ENCODE results near the gene SLC6A9.

Gene SLC6A9

DNA sequence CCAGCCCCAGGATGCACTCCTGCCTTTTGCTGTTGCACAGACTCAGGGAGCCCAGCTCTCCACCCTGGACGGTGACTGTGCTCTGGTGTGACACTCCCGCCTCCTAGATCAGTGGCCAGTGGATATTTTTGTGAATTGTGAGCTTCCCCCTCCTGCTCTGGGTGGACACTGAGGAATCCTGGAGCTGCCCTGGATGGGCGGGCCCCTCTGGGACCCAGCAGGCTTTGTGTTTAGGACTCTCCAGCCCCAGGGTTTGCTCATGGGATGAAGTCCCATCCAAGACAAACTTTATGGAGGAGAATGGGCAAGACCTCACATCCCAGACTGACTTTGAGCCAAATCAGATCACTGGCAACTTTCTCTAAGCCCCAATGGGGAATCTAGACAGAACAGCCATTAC, 16.1 kb downstream of the SLC6A9 start:
- Histone ChIP-seq H3K4me1 (ENCODE audit: control insufficient read depth, insufficient read depth, low read length) (peaks cover 2% of the 10 kb centered on the region), H3K27me3 (ENCODE audit: control insufficient read depth in 1 of 2, insufficient read depth in 2 of 2, low read length in 2 of 2) (no peaks in the 10 kb centered on the region), H3K4me3 (ENCODE audit: low read length in 2 of 2) (no peak overlapping the region), H3K9me3 (ENCODE audit: control insufficient read depth in 2 of 2, low read length in 2 of 2) (no peaks in the 10 kb centered on the region), H3K9ac (ENCODE audit: low read length in 2 of 2) (no peak overlapping the region), H3K27ac (ENCODE audit: low read length) (no peak overlapping the region), H3K36me3 (ENCODE audit: control insufficient read depth in 2 of 2, insufficient read depth in 2 of 2, low read length in 2 of 2) (no peaks in the 10 kb centered on the region)

DNA sequence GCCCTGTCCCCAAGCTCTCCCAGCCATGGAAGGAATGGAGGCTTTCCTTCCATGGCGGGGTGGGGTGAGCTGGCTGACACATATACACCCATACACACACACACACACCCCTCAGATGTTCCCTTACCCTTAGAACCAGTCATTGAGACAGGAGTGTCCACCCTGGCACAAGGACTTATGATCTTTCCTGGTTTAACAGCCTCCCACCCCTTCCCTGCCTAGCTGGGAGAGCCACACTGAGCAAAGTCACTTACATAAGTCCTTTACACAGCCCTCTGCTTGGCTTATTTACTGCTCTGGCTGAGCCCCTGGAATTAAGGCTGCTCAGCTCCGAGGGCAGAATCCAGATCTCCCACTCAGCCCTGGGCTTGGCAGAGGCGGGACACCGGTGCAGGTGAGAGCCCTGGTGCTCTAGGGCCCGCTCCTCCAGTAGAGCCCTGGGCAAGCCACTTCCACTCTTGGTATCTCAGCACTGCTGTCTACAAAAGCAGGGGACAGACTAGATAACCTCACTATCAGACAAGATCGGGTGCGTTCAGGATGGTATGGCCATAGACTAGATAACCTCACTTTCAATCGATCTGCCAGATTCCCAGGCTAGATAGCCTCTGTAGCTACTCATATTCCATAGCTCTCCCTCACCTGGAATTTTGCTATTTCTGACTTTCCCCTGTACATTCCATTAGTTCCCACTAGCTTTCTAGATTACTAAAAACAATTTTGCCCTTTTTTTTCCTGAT, 16.7 kb downstream of the SLC6A9 start:
- Histone ChIP-seq H3K27me3 (ENCODE audit: control insufficient read depth in 1 of 2, insufficient read depth in 2 of 2, low read length in 2 of 2) (no peaks in the 10 kb centered on the region), H3K4me3 (ENCODE audit: low read length in 2 of 2) (no peak overlapping the region), H3K4me1 (ENCODE audit: control insufficient read depth, insufficient read depth, low read length) (peaks cover 2% of the 10 kb centered on the region), H3K9ac (ENCODE audit: low read length in 2 of 2) (no peak overlapping the region), H3K27ac (ENCODE audit: low read length) (no peak overlapping the region), H3K36me3 (ENCODE audit: control insufficient read depth in 2 of 2, insufficient read depth in 2 of 2, low read length in 2 of 2) (no peaks in the 10 kb centered on the region), H3K9me3 (ENCODE audit: control insufficient read depth in 2 of 2, low read length in 2 of 2) (no peaks in the 10 kb centered on the region)

DNA sequence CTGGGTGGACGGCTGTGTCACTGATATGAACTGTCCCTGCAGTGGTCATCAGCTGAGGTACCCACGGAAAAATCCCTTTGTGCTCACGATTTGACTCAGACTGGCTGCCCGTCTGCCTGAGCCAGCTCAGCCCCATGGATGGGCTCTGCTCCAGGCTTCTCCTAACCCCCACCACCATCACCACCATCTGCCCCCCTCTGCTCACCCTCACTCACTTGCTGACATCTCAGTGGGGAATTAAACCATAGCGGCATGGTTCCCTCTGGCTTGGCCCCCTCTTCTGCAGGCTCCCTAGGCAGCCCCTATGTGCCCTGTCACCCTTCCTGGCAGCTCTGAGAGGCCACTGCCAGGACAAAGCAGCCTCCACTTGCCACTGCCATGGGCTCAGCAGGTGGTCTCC, 17.3 kb downstream of the SLC6A9 start:
- no peak overlapping the region for H3K27ac ChIP-seq (ENCODE audit: low read length)
- H3K4me1 ChIP-seq (ENCODE audit: control insufficient read depth, insufficient read depth, low read length): peaks cover 2% of the 10 kb centered on the region
- H3K9ac ChIP-seq (ENCODE audit: low read length in 2 of 2): no peak overlapping the region
- H3K4me3 ChIP-seq (ENCODE audit: low read length in 2 of 2): no peak overlapping the region
- no peaks in the 10 kb centered on the region for H3K36me3 ChIP-seq (ENCODE audit: control insufficient read depth in 2 of 2, insufficient read depth in 2 of 2, low read length in 2 of 2)
- H3K9me3 ChIP-seq (ENCODE audit: control insufficient read depth in 2 of 2, low read length in 2 of 2): no peaks in the 10 kb centered on the region
- H3K27me3 ChIP-seq (ENCODE audit: control insufficient read depth in 1 of 2, insufficient read depth in 2 of 2, low read length in 2 of 2): no peaks in the 10 kb centered on the region

DNA sequence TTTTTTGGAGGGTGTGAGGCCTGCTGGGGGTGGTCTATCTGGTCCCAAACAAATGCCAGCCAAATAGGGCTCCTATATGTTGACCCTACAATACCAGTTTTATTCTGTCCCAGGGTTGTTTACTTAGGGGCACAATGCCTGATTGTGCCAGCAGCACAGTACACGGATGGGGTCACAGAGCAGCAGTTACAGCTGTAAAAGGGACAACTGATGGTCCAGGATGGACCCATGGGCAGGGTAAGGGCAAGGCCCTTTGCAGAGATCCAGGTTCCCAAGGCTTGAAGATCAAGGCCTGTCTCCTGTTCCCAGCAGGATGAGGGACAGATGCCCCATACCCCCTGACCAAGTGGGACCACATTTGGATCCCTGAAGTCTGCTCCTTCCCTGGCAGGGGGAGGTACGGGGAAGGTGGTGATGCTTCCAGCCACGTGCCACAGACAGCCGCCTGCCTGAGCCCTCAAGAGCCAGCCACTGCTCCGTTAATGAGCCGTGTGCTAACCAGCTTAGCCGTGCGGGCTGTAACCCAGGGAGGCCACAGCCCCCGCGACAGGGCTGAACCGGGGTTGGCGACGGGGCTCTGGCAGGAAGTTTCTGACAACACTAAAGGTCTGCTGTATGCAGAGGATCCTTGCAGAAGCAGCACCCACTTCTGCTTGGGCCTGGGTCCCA, 18.2 kb downstream of the SLC6A9 start:
- H3K4me3 ChIP-seq (ENCODE audit: low read length in 2 of 2): no peak overlapping the region
- no peaks in the 10 kb centered on the region for H3K9me3 ChIP-seq (ENCODE audit: control insufficient read depth in 2 of 2, low read length in 2 of 2)
- no peaks in the 10 kb centered on the region for H3K36me3 ChIP-seq (ENCODE audit: control insufficient read depth in 2 of 2, insufficient read depth in 2 of 2, low read length in 2 of 2)
- H3K9ac ChIP-seq (ENCODE audit: low read length in 2 of 2): no peak overlapping the region
- H3K27ac ChIP-seq (ENCODE audit: low read length): no peak overlapping the region
- peaks cover 2% of the 10 kb centered on the region for H3K4me1 ChIP-seq (ENCODE audit: control insufficient read depth, insufficient read depth, low read length)
- no peaks in the 10 kb centered on the region for H3K27me3 ChIP-seq (ENCODE audit: control insufficient read depth in 1 of 2, insufficient read depth in 2 of 2, low read length in 2 of 2)

DNA sequence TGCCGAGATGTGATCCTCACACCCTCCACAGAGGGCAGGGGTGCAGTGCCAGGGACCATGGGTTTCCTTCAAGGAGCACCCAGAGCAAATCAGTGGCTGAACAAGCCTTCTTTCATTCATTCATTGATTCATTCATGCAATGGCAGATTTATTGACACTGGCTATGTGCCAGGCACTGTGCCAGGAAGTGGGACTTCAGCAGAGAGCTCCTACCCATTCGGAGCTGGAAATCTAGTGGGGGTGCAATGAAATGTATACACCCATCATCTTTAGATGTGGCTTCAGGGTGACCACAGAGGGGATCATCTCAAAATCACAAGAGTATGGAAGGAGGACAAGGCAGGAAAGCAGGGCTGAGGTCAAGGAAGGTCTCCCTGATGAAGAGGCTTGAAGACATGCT, 18.9 kb downstream of the SLC6A9 start:
- Histone ChIP-seq H3K36me3 (ENCODE audit: control insufficient read depth in 2 of 2, insufficient read depth in 2 of 2, low read length in 2 of 2) (no peaks in the 10 kb centered on the region), H3K9ac (ENCODE audit: low read length in 2 of 2) (no peak overlapping the region), H3K9me3 (ENCODE audit: control insufficient read depth in 2 of 2, low read length in 2 of 2) (no peaks in the 10 kb centered on the region), H3K27me3 (ENCODE audit: control insufficient read depth in 1 of 2, insufficient read depth in 2 of 2, low read length in 2 of 2) (no peaks in the 10 kb centered on the region), H3K4me1 (ENCODE audit: control insufficient read depth, insufficient read depth, low read length) (peaks cover 2% of the 10 kb centered on the region), H3K4me3 (ENCODE audit: low read length in 2 of 2) (no peak overlapping the region), H3K27ac (ENCODE audit: low read length) (no peak overlapping the region)

DNA sequence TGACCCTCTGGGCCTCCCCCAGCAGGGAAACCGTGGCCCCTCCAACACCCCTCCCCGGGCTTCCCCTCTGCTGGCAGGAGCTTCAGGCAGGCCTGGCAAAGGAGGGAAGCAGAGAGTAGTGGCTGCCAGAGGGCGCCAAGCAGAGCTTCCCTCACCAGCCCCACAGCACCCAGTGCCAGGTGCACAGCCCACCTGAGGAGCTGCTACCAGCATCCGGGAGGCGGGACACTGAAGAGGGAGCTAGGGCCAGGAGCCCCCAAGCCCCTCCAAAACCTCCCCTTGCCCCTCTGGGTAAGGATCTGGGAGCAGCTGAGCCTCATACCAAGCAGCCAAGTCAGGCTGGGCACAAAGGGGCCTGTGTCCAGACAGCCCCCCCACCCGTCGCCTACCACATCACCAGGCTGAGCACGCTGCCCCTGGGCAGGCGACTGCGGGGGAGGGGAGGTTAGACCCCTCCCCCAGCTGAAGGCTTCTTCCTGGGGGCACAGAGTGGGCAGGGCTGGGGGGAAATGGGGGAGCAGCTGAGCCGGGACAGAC, 20.3 kb downstream of the SLC6A9 start:
- H3K27me3 ChIP-seq (ENCODE audit: control insufficient read depth in 1 of 2, insufficient read depth in 2 of 2, low read length in 2 of 2): no peaks in the 10 kb centered on the region
- no peaks in the 10 kb centered on the region for H3K9me3 ChIP-seq (ENCODE audit: control insufficient read depth in 2 of 2, low read length in 2 of 2)
- no peak overlapping the region for H3K27ac ChIP-seq (ENCODE audit: low read length)
- H3K4me1 ChIP-seq (ENCODE audit: control insufficient read depth, insufficient read depth, low read length): peaks cover 2% of the 10 kb centered on the region
- no peak overlapping the region for H3K4me3 ChIP-seq (ENCODE audit: low read length in 2 of 2)
- H3K9ac ChIP-seq (ENCODE audit: low read length in 2 of 2): no peak overlapping the region
- H3K36me3 ChIP-seq (ENCODE audit: control insufficient read depth in 2 of 2, insufficient read depth in 2 of 2, low read length in 2 of 2): no peaks in the 10 kb centered on the region

DNA sequence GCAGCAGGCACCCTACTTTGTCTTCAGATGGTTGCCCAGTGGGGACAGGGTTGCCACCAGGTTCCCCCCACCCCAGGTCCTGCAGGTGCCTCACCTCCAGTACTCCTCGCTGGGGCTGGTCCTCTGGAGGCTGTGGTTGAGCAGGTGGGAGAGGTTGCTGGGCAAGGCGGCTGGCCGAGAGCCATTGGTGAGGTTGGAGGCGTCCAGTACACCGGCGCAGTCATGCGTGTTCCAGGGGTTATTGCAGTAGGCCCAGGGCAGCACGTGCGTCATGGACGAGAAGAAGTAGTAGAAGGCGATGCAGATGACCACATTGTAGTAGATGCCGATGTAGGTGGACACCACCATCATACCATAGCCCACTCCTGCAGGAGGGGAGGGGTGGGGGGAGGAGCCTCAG, 23.0 kb downstream of the SLC6A9 start:
- Histone ChIP-seq H3K27ac (ENCODE audit: low read length) (no peak overlapping the region), H3K9ac (ENCODE audit: low read length in 2 of 2) (no peak overlapping the region), H3K4me1 (ENCODE audit: control insufficient read depth, insufficient read depth, low read length) (peaks cover 6% of the 10 kb centered on the region), H3K27me3 (ENCODE audit: control insufficient read depth in 1 of 2, insufficient read depth in 2 of 2, low read length in 2 of 2) (no peaks in the 10 kb centered on the region), H3K36me3 (ENCODE audit: control insufficient read depth in 2 of 2, insufficient read depth in 2 of 2, low read length in 2 of 2) (no peaks in the 10 kb centered on the region), H3K9me3 (ENCODE audit: control insufficient read depth in 2 of 2, low read length in 2 of 2) (no peaks in the 10 kb centered on the region), H3K4me3 (ENCODE audit: low read length in 2 of 2) (no peak overlapping the region)

DNA sequence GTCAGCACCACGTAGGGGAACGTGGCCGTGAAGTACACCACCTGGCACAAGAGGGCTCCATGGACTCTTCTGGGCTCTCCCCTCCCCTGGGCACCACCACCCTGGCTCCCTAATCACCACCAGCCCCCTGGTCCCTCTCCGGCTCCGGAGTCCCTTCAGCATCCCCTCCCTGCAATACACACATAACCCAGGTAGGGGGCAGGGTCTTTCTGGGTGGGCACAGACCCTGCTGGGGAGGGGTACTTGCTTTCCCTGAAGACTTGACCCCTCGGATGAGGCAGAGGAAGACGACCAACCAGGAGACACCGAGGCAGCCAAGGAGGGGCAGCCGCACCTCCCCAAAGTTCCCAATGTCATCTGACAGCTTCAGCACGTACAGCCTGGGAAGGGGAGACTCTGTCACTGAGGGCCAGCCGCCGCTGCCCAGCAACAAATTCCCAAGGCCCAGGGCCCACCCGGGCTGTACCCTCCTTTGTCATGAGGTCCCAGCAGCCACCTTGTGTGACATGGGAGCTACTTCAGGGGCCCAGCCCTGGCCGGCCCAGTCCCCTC, 28.6 kb downstream of the SLC6A9 start:
- Histone ChIP-seq H3K4me3 (ENCODE audit: low read length in 2 of 2) (no peak overlapping the region), H3K27me3 (ENCODE audit: control insufficient read depth in 1 of 2, insufficient read depth in 2 of 2, low read length in 2 of 2) (no peaks in the 10 kb centered on the region), H3K4me1 (ENCODE audit: control insufficient read depth, insufficient read depth, low read length) (peaks cover 5% of the 10 kb centered on the region), H3K9ac (ENCODE audit: low read length in 2 of 2) (no peak overlapping the region), H3K27ac (ENCODE audit: low read length) (no peak overlapping the region), H3K9me3 (ENCODE audit: control insufficient read depth in 2 of 2, low read length in 2 of 2) (no peaks in the 10 kb centered on the region), H3K36me3 (ENCODE audit: control insufficient read depth in 2 of 2, insufficient read depth in 2 of 2, low read length in 2 of 2) (peaks cover 7 to 9% of the 10 kb centered on the region in 2 donors)

DNA sequence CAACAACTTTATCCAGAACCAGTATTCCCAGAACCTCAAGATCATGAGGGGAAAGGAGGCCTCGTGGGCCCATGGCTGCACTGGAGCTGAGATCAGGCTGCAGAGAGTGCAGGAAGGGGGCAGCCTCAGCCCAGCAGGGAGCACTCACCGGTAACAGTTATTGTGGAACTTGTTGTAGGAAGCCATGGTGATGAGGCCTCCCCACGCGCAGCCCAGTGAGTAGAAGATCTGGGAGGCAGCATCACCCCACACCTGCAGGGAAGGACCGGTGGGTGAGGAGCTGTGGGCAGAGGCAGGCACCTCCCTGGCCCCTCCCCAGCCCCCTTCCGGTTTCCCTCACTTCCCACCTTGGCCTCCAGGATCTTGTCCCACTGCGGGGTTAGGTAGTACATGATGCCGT, 29.1 kb downstream of the SLC6A9 start:
- no peaks in the 10 kb centered on the region for H3K27me3 ChIP-seq (ENCODE audit: control insufficient read depth in 1 of 2, insufficient read depth in 2 of 2, low read length in 2 of 2)
- no peak overlapping the region for H3K9ac ChIP-seq (ENCODE audit: low read length in 2 of 2)
- H3K9me3 ChIP-seq (ENCODE audit: control insufficient read depth in 2 of 2, low read length in 2 of 2): no peaks in the 10 kb centered on the region
- peaks cover 7 to 9% of the 10 kb centered on the region in 2 donors for H3K36me3 ChIP-seq (ENCODE audit: control insufficient read depth in 2 of 2, insufficient read depth in 2 of 2, low read length in 2 of 2)
- H3K4me3 ChIP-seq (ENCODE audit: low read length in 2 of 2): no peak overlapping the region
- H3K27ac ChIP-seq (ENCODE audit: low read length): no peak overlapping the region
- peaks cover 5% of the 10 kb centered on the region for H3K4me1 ChIP-seq (ENCODE audit: control insufficient read depth, insufficient read depth, low read length)

DNA sequence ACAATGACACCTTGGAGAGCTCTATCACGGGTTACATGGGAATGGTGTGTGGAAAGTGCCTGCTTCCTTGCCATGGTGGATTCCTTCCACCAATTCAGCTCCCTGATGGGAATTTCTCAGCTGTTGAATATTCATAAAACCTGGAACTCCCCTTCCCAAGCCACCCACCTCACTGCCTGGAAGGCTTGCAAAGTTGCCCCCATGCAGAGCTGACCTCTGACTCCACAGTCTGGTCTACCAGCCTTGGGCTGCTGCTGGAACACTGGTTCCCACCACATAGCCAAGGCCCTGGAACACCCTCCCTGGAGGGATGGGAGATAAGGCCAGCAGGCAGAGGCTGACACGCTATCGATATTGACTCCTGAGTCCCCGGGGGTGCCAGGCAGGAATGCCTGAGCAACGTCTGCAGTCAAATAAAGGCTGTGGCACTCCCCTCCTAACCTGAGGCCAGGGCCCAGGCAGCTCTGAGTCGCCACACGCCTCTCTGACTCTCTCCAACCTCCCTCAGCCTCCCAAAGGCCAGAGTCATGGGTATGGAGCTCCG, 31.1 kb downstream of the SLC6A9 start:
- H3K27ac ChIP-seq (ENCODE audit: low read length): no peak overlapping the region

More for the DNA sequence above, 31.1 kb downstream of the SLC6A9 start:
- Histone ChIP-seq H3K9me3 (ENCODE audit: control insufficient read depth in 2 of 2, low read length in 2 of 2) (no peaks in the 10 kb centered on the region), H3K27me3 (ENCODE audit: control insufficient read depth in 1 of 2, insufficient read depth in 2 of 2, low read length in 2 of 2) (no peaks in the 10 kb centered on the region), H3K36me3 (ENCODE audit: control insufficient read depth in 2 of 2, insufficient read depth in 2 of 2, low read length in 2 of 2) (peaks cover 7 to 9% of the 10 kb centered on the region in 2 donors), H3K4me3 (ENCODE audit: low read length in 2 of 2) (no peak overlapping the region), H3K9ac (ENCODE audit: low read length in 2 of 2) (no peak overlapping the region), H3K4me1 (ENCODE audit: control insufficient read depth, insufficient read depth, low read length) (peaks cover 7% of the 10 kb centered on the region)

Data from stomach smooth muscle (tissue), 2 donors.